Pancreas (tissue), 10 donors: Measurements from ENCODE around the gene CYP8B1. TPM values are rescaled to one million over a fixed set of nuclear protein-coding genes. Genes with fewer than 3 reads are reported as not detected.
A peak's percentile ranks its signal among the peaks of the same experiment; 100 is the strongest.

Source experiments
- ATAC-seq, 4 donors: fragments of 200-7000 bp; cut with Tn5 transposase; one replicate each; pipeline versions ENCODE4 v1.8.0 to v1.9.1; 2020; ENCODE audit warnings: mild to moderate bottlenecking in 4 of 4, moderate library complexity in 4 of 4
- DNase-seq, 6 donors: peaks; one replicate each; pipeline ENCODE4 v3.0.0-alpha.2; 2020
- FAIRE-seq: peaks from 2 replicates; lab custom pipeline; 2012; peaks lifted over from hg19 to GRCh38; lab: Jason Lieb, UNC
- H3K27ac ChIP-seq, 4 donors: fragments of 200-600 bp; sonication (generic); 1 replicate in 3 of 4; 2 replicates in 1 of 4; pipeline versions ENCODE4 v1.5.0 to v1.8.0; 2020
- H3K27me3 ChIP-seq, 4 donors: fragments of 200-600 bp; one replicate each; pipeline ENCODE4 v1.8.0; 2021
- H3K36me3 ChIP-seq, 3 donors: fragments of 200-600 bp; sonication (generic) in 1 of 3; one replicate each; pipeline versions ENCODE4 v1.5.0 to v1.8.0; 2020 to 2021
- H3K4me1 ChIP-seq, 3 donors: fragments of 200-600 bp; one replicate each; pipeline ENCODE4 v1.8.0; 2021
- H3K4me3 ChIP-seq, 4 donors: fragments of 200-600 bp; sonication (generic) in 2 of 4; one replicate each; pipeline versions ENCODE4 v1.5.0 to v1.8.0; 2020 to 2021
- H3K9me3 ChIP-seq, 4 donors: fragments of 200-600 bp; one replicate each; pipeline ENCODE4 v1.8.0; 2021
- CTCF ChIP-seq, 4 donors: fragments of 200-600 bp; sonication (generic) in 3 of 4; IDR thresholded peaks; one replicate each; pipeline versions ENCODE4 v1.5.0 to v1.8.0; 2021; ENCODE audit warnings: antibody characterized with exemption in 4 of 4
- WGBS, 2 donors: extraction: QIAGEN DNeasy Blood & Tissue Kit; methylation state at CpG; one replicate each; pipeline ENCODE4 v1.1.7; 2013; 5-methylcytosine and 5-hydroxymethylcytosine counted together
- intact Hi-C, 3 donors: fragments of 100-400 bp; cut with DNase I; formaldehyde crosslinking; loops; one replicate each; pipeline versions ENCODE4 v1.11.1 to v1.14.2; 2022
- polyA plus RNA-seq, 2 donors: library from polyadenylated mRNA; stranded (reverse); fragments of 200-250 nt; gene quantifications; one replicate each; pipeline ENCODE4 v1.2.3, GENCODE V29; 2013
- total RNA-seq, 6 donors: library from RNA; stranded (reverse); fragmentation: NEBNext Ultra II Directional in 4 of 6; extraction: Animal tissue kit (Norgen Biotek cat#: 25700) in 4 of 6; gene quantifications; one replicate each; pipeline versions ENCODE4 v1.2.1 to v1.2.4, GENCODE V29; 2021 to 2023
- donor health status: healthy with polysubstance abuse.
- donor health status: DM: no; HTN: no; CAD: no; lungs with moderate emphysema.
- donor health status: DM: no; HTN: no; CAD: no.
- donor health status: control.
- donor health status: control.
- donor health status: Bipolar disorder and iron deficiency.
- donor health status: DM: yes; HTN: yes; CAD: no.
- donor health status: DM: no; HTN: no; CAD: no.
- donor health status: DM: no; HTN: no; CAD: no.
- donor health status: DM: yes; HTN: yes; CAD: no.

CYP8B1 gene
- total and polyA plus RNA-seq, 8 donors = 0.22 TPM; not detected in 7

DNA sequence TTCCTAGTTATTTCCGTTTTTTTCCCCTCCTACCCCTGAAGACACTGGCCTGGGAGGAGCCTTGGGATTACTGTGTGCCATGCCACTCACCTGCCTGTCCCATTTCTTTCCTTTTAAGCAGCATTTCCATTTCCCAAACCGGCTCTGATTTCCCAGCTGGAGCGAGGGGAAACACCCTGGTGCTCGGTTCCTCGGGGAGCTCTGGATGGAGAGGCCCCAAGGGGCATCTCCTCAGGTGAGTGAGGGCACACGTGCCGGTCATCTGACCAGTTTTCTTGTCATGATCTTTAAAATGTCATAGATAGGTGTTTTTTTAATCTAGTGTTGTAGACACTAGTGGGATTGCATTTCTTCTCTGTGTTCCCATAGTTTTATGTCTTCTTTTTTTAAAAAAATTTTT lies 33.0 kb upstream of the CYP8B1 start:
- WGBS, 2 donors = 91 to 95% methylated on average over 7 of the region's 7 CpGs
- FAIRE-seq (no peak), ATAC-seq (no peak), DNase-seq (no peak)
- TF ChIP-seq CTCF (IDR thresholded peaks at IDR 0.05) = no peak
- no peak overlapping the region for H3K4me3 ChIP-seq
- peaks cover 0 to 24% (median 10%) of the 10 kb centered on the region in 3 donors for H3K36me3 ChIP-seq
- intact Hi-C loops = no loop called here
- no peaks in the 10 kb centered on the region for H3K9me3 ChIP-seq
- H3K4me1 ChIP-seq = peaks cover 0 to 4% (median 0%) of the 10 kb centered on the region in 3 donors
- no peaks in the 10 kb centered on the region for H3K27me3 ChIP-seq
- no peak overlapping the region for H3K27ac ChIP-seq

DNA sequence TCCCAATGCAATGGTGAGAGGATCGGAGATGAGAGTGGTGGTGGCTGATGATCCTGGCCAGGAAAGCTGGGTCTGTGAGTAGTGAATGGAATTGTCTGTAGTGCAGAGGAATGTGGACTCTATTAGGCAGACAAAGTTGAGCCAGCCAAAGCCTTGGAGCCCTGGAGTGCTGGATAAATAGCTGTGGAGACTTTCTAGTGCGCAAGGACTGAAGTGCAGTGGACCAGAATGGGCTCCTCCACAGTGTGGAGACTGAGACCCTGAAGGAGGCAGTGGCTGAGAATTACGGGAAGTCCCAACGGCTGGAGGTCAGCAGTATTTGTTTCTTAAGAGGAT lies 31.1 kb upstream of the CYP8B1 start:
- TF ChIP-seq CTCF (IDR thresholded peaks at IDR 0.05) = no peak
- ATAC-seq (no peak), DNase-seq (no peak), FAIRE-seq (no peak)
- Histone ChIP-seq H3K4me1 (peaks cover 0 to 4% (median 0%) of the 10 kb centered on the region in 3 donors), H3K4me3 (peak overlapping the region; percentile 73 to 82 (median 78)), H3K9me3 (no peaks in the 10 kb centered on the region), H3K27me3 (no peaks in the 10 kb centered on the region), H3K27ac (no peak overlapping the region), H3K36me3 (peaks cover 0 to 15% (median 0%) of the 10 kb centered on the region in 3 donors)
- intact Hi-C loops = no loop called here
- WGBS, 2 donors = 76% methylated on average over 4 of the region's 4 CpGs

DNA sequence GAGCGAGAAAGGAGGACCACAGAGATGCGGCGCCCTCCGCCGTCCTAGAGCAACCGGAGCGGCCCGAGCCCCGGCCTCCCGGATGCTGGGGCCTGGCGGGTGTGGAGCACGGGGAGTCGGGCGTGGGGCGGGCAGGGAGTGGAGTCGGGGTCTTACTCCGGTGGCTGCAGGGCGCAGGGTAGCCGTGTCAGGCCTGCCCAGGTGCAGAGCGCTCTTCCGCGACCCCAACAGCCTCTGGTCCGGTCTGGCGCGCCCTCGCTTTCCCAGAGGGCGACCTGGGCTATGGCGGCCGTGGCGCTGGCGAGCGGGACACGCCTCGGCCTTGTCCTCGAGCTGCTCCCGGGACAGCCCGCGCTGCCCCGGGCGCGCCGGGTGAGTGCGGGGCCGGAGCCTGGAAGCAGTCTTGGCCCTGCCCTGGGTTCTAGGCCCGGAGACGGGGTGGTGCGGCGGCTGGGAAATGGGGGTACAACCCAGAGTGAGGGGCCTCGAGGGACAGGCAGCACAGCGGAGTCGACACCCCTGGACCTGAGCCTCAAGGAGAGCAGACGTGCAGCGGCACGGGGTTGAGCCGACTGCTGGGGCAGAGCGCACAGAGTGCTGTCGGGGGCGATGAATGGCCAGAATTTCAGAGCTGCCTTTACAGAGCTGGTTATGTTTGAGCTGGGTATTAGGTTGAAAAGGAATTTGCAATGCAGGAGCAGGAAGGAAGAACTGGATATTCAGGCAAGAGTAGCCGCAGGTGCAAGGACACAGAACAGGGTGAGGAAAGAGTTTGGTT lies 30.6 kb upstream of the CYP8B1 start, which contains the start of gene ZNF662:
Gene ZNF662, plus strand, starts transcription at position 73 of the 778 bp plus-strand sequence. CDS start 1,973 bp downstream, outside the sequence.
- no peak for TF ChIP-seq CTCF (IDR thresholded peaks at IDR 0.05)
- 1 to 2% methylated on average over 51 to 59 of the region's 59 CpGs for WGBS, 2 donors
- Histone ChIP-seq H3K4me3 (peak within 1 kb of the TSS; percentile 73 to 82 (median 78)), H3K27me3 (no peaks in the 10 kb centered on the region), H3K27ac (peak within 1 kb of the TSS in 2 of 4 donors; percentile 41 to 45), H3K4me1 (peaks cover 0 to 4% (median 0%) of the 10 kb centered on the region in 3 donors), H3K9me3 (no peaks in the 10 kb centered on the region), H3K36me3 (peaks cover 0 to 10% (median 0%) of the 10 kb centered on the region in 3 donors)
- intact Hi-C loops = no loop called here
- ATAC-seq = peak; percentile 96 to 97 (median 97)
- FAIRE-seq = no peak
- peak; percentile 56 to 90 (median 66) for DNase-seq

- Histone ChIP-seq H3K27me3 (no peaks in the 10 kb centered on the region), H3K4me3 (peak overlapping the region; percentile 73 to 82 (median 78))
- no peak for ATAC-seq
These were observed 30.0 kb upstream of the CYP8B1 start for GRCh38 chr3:42905740-42906069.

More at GRCh38 chr3:42905740-42906069, 30.0 kb upstream of the CYP8B1 start:
- H3K9me3 ChIP-seq = no peaks in the 10 kb centered on the region
- H3K36me3 ChIP-seq = peaks cover 0 to 5% (median 0%) of the 10 kb centered on the region in 3 donors
- WGBS, 2 donors = 6 to 8% methylated on average over 11 to 12 of the region's 12 CpGs
- H3K4me1 ChIP-seq = peaks cover 0 to 4% (median 0%) of the 10 kb centered on the region in 3 donors
- DNase-seq (no peak), FAIRE-seq (no peak)
- no peak for TF ChIP-seq CTCF (IDR thresholded peaks at IDR 0.05)
- intact Hi-C loops = no loop called here
- H3K27ac ChIP-seq = peak overlapping the region in 2 of 4 donors; percentile 41 to 45
